A549 (cell line): ENCODE data around the gene AKR1C8.

ENCODE experiments used
- CEBPB ChIP-seq, 2 experiments: fragments of >200 bp in 1 of 2; sonication (Bioruptor Twin) in 1 of 2; formaldehyde crosslinking in 1 of 2; IDR thresholded peaks; 2 replicates each; pipeline ENCODE4 v1.6.1; 2012 to 2016
- FOSL2 ChIP-seq, 2 experiments: fragments of 450-650 bp in 1 of 2; fragments of >200 bp in 1 of 2; sonication (Bioruptor Twin) in 1 of 2; formaldehyde crosslinking; IDR thresholded peaks; 2 replicates each; pipeline versions ENCODE4 v1.5.0 to v1.6.1; 2016 to 2020; ENCODE audit warnings: mild to moderate bottlenecking in 1 of 2, moderate library complexity in 1 of 2
- PHF8 ChIP-seq: fragments of 200-600 bp; sonication (generic); IDR thresholded peaks from 2 replicates; pipeline ENCODE4 v1.6.1; 2016; ENCODE audit warnings: low read depth, mild to moderate bottlenecking, antibody characterized with exemption, moderate library complexity, borderline replicate concordance
- POLR2A ChIP-seq: IDR thresholded peaks from 2 replicates; pipeline ENCODE4 v1.6.1; 2012; ENCODE audit warnings: mild to moderate bottlenecking, low read length
- RFX5 ChIP-seq: fragments of 450-650 bp; IDR thresholded peaks from 2 replicates; pipeline ENCODE4 v1.7.1; 2014; ENCODE audit warnings: antibody characterized with exemption, mild to moderate bottlenecking, moderate library complexity
- TF ChIP-seq, protein P1 (sequence below): IDR thresholded peaks from 2 replicates; pipeline ENCODE4 v1.6.1; 2012
- TF ChIP-seq, protein P2 (sequence below): fragments of 450-650 bp; IDR thresholded peaks from 2 replicates; pipeline ENCODE4 v1.6.1; 2014; ENCODE audit warnings: antibody characterized with exemption

DNA sequence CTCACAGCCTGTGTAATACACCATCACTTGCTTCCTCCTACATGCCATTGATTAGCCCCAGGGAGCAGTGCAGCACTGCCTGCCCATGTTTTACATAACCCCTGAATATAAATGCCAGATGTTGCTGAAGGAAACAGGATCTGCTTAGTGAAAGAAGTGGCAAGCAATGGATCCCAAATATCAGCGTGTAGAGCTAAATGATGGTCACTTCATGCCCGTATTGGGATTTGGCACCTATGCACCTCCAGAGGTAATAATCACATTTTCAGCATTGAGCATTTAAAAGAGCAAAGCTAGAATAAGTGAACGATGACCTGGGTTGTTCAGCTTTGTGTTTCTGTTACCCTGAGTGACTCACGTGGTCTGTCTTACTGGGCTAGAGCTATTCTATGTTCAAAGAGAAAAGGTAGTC lies 11.8 kb upstream of the AKR1C8 start, which contains the start of gene AKR1C4:
- TF ChIP-seq, protein P1, sequence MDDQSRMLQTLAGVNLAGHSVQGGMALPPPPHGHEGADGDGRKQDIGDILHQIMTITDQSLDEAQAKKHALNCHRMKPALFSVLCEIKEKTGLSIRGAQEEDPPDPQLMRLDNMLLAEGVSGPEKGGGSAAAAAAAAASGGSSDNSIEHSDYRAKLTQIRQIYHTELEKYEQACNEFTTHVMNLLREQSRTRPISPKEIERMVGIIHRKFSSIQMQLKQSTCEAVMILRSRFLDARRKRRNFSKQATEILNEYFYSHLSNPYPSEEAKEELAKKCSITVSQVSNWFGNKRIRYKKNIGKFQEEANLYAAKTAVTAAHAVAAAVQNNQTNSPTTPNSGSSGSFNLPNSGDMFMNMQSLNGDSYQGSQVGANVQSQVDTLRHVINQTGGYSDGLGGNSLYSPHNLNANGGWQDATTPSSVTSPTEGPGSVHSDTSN: no peak
- no peak for TF ChIP-seq PHF8
- no peak for TF ChIP-seq CEBPB (IDR thresholded peaks at IDR 0.05)
- no peak for TF ChIP-seq RFX5
- TF ChIP-seq FOSL2 (IDR thresholded peaks at IDR 0.05): no peak
- TF ChIP-seq FOSL2 (CRISPR knock-in tag; IDR thresholded peaks at IDR 0.05): no peak
- TF ChIP-seq, protein P2, sequence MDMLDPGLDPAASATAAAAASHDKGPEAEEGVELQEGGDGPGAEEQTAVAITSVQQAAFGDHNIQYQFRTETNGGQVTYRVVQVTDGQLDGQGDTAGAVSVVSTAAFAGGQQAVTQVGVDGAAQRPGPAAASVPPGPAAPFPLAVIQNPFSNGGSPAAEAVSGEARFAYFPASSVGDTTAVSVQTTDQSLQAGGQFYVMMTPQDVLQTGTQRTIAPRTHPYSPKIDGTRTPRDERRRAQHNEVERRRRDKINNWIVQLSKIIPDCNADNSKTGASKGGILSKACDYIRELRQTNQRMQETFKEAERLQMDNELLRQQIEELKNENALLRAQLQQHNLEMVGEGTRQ: no peak
- no peak for TF ChIP-seq POLR2A
